HEK293T (cell line): ENCODE measurements around the gene CLDN9.

Source experiments
- CTCF ChIA-PET: fragments of 350-600 bp; formaldehyde crosslinking; extraction: SDS; loops from one replicate; lab custom pipeline; 2021; ENCODE audit warnings: antibody characterized with exemption, inconsistent platforms; lab: Yijun Ruan, JAX
- POLR2A ChIA-PET: fragments of 350-600 bp; formaldehyde crosslinking; extraction: SDS; loops from one replicate; lab custom pipeline; 2020; ENCODE audit warnings: antibody characterized with exemption, inconsistent platforms; lab: Yijun Ruan, JAX
- DNase-seq: peaks from one replicate; pipeline ENCODE4 v3.0.0; 2012; ENCODE audit warnings: mixed read lengths; ENCODE audit errors: extremely low spot score
- ARNT ChIP-seq: fragments of 450-650 bp; IDR thresholded peaks from 2 replicates; pipeline ENCODE4 v1.6.1; 2017; ENCODE audit warnings: mild to moderate bottlenecking
- BHLHE40 ChIP-seq: fragments of 450-650 bp; IDR thresholded peaks from 2 replicates; pipeline ENCODE4 v1.6.1; 2016; ENCODE audit warnings: mild to moderate bottlenecking, moderate library complexity, borderline replicate concordance
- CTBP1 ChIP-seq: fragments of 450-650 bp; IDR thresholded peaks from 2 replicates; pipeline ENCODE4 v1.6.1; 2016; ENCODE audit warnings: borderline replicate concordance
- ELF4 ChIP-seq: fragments of 450-650 bp; IDR thresholded peaks from 2 replicates; pipeline ENCODE4 v1.6.1; 2017; ENCODE audit warnings: antibody characterized with exemption
- FOXA1 ChIP-seq: fragments of 450-650 bp; IDR thresholded peaks from 2 replicates; pipeline ENCODE4 v1.6.1; 2016; ENCODE audit warnings: mild to moderate bottlenecking
- FOXK2 ChIP-seq: fragments of 450-650 bp; IDR thresholded peaks from 2 replicates; pipeline ENCODE4 v1.6.1; 2016; ENCODE audit warnings: mild to moderate bottlenecking
- FOXM1 ChIP-seq: fragments of 450-650 bp; IDR thresholded peaks from 2 replicates; pipeline ENCODE4 v1.6.1; 2017; ENCODE audit warnings: mild to moderate bottlenecking, borderline replicate concordance
- HDGF ChIP-seq: fragments of 450-650 bp; IDR thresholded peaks from 2 replicates; pipeline ENCODE4 v1.6.1; 2017; ENCODE audit warnings: antibody characterized with exemption, borderline replicate concordance
- L3MBTL2 ChIP-seq: fragments of 450-650 bp; conservative IDR thresholded peaks from 2 replicates; pipeline ENCODE4 v1.6.1; 2016; ENCODE audit warnings: mild to moderate bottlenecking
- LEF1 ChIP-seq: fragments of 450-650 bp; IDR thresholded peaks from 2 replicates; pipeline ENCODE4 v1.6.1; 2017; ENCODE audit warnings: mild to moderate bottlenecking, borderline replicate concordance
- NFRKB ChIP-seq: fragments of 450-650 bp; IDR thresholded peaks from 2 replicates; pipeline ENCODE4 v1.6.1; 2016; ENCODE audit warnings: mild to moderate bottlenecking, moderate library complexity
- PKNOX1 ChIP-seq: fragments of 450-650 bp; IDR thresholded peaks from 2 replicates; pipeline ENCODE4 v1.6.1; 2016
- SP1 ChIP-seq: fragments of 450-650 bp; IDR thresholded peaks from 2 replicates; pipeline ENCODE4 v1.6.1; 2017
- SUZ12 ChIP-seq: fragments of 450-650 bp; IDR thresholded peaks from 2 replicates; pipeline ENCODE4 v1.6.1; 2016; ENCODE audit warnings: mild to moderate bottlenecking
- TARDBP ChIP-seq: fragments of 450-650 bp; IDR thresholded peaks from 2 replicates; pipeline ENCODE4 v1.6.1; 2016
- ZNF384 ChIP-seq: fragments of 450-650 bp; IDR thresholded peaks from 2 replicates; pipeline ENCODE4 v1.6.1; 2016

Gene CLDN9

DNA sequence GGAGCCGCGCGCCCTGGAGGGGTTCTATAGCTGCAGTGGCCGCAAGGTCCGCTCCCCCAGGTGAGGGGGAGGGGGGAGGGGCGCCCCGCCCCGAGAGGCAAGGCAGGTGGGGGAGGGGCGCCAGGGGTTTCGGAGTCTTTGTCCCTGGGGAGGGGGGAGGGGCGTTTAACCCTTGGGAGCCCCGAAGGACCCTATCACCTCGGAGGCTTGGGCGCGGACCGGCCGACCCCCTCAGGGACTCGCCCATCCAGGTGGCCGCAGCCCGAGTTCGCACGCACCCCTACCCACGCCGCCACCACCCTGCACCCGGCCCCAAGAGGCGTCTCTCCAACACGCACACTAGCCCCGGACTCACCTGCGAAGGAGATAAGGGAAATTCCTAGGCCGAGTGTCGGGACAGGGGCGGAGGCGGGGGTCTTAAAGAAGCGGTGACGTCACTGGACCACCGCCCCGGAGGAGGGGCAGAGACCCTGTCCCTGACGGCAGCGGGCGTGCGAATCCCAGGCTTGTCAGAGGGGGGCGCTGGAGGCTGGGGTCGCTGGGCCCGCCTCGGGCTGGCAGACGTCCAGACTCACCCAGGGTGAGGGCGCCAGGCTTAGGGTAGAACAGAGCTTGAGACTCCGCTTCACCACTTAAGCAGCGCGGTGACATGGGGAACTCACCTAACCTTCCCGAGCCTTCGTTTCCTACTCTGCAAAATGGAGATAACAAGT is 5.2 kb downstream of the CLDN9 start, which contains the start of gene CLDN6:
Gene CLDN6, minus strand, starts transcription at position 390 of the 713 bp plus-strand sequence. CDS start 2,162 bp downstream, outside the sequence.
- DNase-seq = peak; percentile 73
- ChIA-PET POLR2A (interaction anchor here (1.0 to 7.2 kb wide), 8 partner anchors 8 to 117 kb away, joined by 3 to 60 read pairs (median 9); partner anchors contain the start of genes ZNF205 and ZNF213), CTCF (interaction anchor here (0.5 to 1.2 kb wide), 17 partner anchors 8 to 114 kb away, joined by 3 to 13 read pairs (median 4); partner anchors contain the start of gene PKMYT1)
- TF ChIP-seq FOXA1 = no peak
- no peak for TF ChIP-seq ZNF384
- TF ChIP-seq PKNOX1 = no peak
- no peak for TF ChIP-seq CTBP1
- no peak for TF ChIP-seq ELF4
- TF ChIP-seq BHLHE40 = no peak
- TF ChIP-seq L3MBTL2 = no peak
- TF ChIP-seq ARNT = no peak
- TF ChIP-seq SP1 = no peak
- no peak for TF ChIP-seq FOXK2
- TF ChIP-seq SUZ12 = no peak
- TF ChIP-seq LEF1 = no peak
- no peak for TF ChIP-seq NFRKB
- TF ChIP-seq FOXM1 = no peak
- no peak for TF ChIP-seq HDGF
- no peak for TF ChIP-seq TARDBP

GRCh38 chr16:3019594-3020246 is 7.0 kb downstream of the CLDN9 start:
- POLR2A ChIA-PET = interaction anchor here (0.6 to 7.2 kb wide), 16 partner anchors 9 to 100 kb away, joined by 3 to 60 read pairs (median 7); partner anchors contain the start of genes CLDN9, PAQR4 and PKMYT1
- CTCF ChIA-PET = interaction anchor here (0.5 to 4.5 kb wide), 4 partner anchors 8 to 98 kb away, joined by 3 to 38 read pairs (median 6); no protein-coding TSS in a partner anchor
- DNase-seq = no peak
- TF ChIP-seq FOXA1 = no peak
- TF ChIP-seq CTBP1 = no peak
- TF ChIP-seq L3MBTL2 = no peak
- no peak for TF ChIP-seq NFRKB
- no peak for TF ChIP-seq PKNOX1
- TF ChIP-seq ARNT = no peak
- no peak for TF ChIP-seq HDGF
- no peak for TF ChIP-seq TARDBP
- TF ChIP-seq FOXK2 = no peak
- TF ChIP-seq ELF4 = no peak
- no peak for TF ChIP-seq LEF1
- TF ChIP-seq FOXM1 = no peak
- TF ChIP-seq SUZ12 = no peak
- no peak for TF ChIP-seq BHLHE40
- no peak for TF ChIP-seq SP1
- no peak for TF ChIP-seq ZNF384

DNA sequence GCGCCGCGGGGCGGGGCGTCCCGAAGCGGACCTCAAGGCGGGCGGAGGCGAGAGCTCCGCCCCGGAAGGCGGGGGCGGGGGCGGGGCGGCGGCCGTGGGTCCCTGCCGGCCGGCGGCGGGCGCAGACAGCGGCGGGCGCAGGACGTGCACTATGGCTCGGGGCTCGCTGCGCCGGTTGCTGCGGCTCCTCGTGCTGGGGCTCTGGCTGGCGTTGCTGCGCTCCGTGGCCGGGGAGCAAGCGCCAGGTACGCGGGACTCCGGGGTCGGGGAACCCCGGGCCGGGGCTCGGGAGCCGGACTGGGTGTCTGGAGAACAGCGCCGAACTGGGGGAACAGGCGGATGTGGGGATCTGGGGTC is 7.5 kb downstream of the CLDN9 start, which contains the start of gene TNFRSF12A:
Gene TNFRSF12A, plus strand, starts transcription at position 122 of the 357 bp plus-strand sequence. Its CDS starts 30 bp downstream, at position 152.
- peak; percentile 86 for DNase-seq
- ChIA-PET POLR2A (interaction anchor here (0.6 to 7.2 kb wide), 18 partner anchors 8 to 99 kb away, joined by 3 to 60 read pairs (median 7); partner anchors contain the start of genes CLDN9, MMP25, PAQR4 and PKMYT1), CTCF (interaction anchor here (0.5 to 4.5 kb wide), 4 partner anchors 8 to 97 kb away, joined by 3 to 38 read pairs (median 6); no protein-coding TSS in a partner anchor)
- TF ChIP-seq ELF4 (no peak), TARDBP (no peak), NFRKB (no peak), SP1 (no peak)

DNA sequence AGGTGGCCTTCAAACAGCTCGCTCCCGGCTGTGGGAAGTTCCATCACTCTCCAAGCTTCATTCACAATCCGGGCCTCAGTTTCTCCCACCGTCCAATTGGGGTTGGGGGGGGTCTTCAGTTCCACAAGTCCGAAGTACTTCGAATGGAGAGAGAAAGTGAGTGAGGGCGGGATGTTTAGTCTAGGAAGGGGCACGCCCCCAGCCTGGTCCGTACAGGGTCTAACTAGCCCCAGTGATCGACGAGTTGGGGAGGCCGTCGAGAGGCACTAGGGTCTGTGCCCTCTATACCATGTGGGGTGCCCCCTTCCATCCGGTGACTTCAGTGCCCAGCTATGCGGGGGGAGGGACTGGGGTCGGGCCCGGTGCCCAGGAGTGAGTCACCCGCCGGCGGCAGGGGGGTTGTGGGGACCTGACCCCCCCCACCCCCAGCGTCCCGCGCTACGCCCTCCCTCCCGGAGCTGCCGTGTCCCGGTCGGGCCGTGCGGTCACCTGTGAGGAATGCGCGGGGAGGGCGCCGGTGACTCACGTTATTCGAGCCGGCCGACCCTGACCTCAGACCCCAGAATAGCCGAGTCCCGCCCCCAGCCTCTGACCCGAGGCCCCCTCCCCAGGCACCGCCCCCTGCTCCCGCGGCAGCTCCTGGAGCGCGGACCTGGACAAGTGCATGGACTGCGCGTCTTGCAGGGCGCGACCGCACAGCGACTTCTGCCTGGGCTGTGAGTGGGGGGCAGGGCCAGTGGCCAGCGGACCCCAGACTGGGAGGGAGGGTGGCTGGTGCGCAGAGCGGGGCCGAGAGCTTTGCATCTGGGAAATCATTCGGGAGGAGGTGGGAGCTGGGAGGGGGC is 8.1 kb downstream of the CLDN9 start:
- ChIA-PET CTCF (interaction anchor here (0.5 to 4.5 kb wide), 5 partner anchors 7 to 1284 kb away, joined by 3 to 38 read pairs (median 5); no protein-coding TSS in a partner anchor), POLR2A (interaction anchor here (0.6 to 7.2 kb wide), 21 partner anchors 8 to 153 kb away, joined by 3 to 60 read pairs (median 6); partner anchors contain the start of genes CLDN9, FLYWCH1, MMP25 and PAQR4)
- DNase-seq = no peak
- TF ChIP-seq FOXM1 (peak; percentile 38; the same call in 1 of the 2 replicates), TARDBP (no peak), FOXK2 (no peak), ARNT (no peak), SP1 (no peak), HDGF (no peak), LEF1 (no peak), CTBP1 (no peak), NFRKB (no peak), ZNF384 (no peak), PKNOX1 (no peak), BHLHE40 (no peak), ELF4 (no peak), L3MBTL2 (peak; percentile 73)
